GM12865 (cell line): ENCODE data around the gene CCDC150.

Source experiments
- DNase-seq: peaks from one replicate; pipeline ENCODE4 v3.0.0; 2010; ENCODE audit warnings: low read depth
- H3K4me3 ChIP-seq: 2 replicates; pipeline ENCODE4 v1.5.1; 2011; ENCODE audit warnings: mild to moderate bottlenecking, low read depth, low read length, control low read depth
- TF ChIP-seq, protein P1 (sequence below): IDR thresholded peaks from 2 replicates; pipeline ENCODE4 v1.5.1; 2011; ENCODE audit warnings: low read length, control low read depth, low read depth, inconsistent platforms; ENCODE audit not compliant: insufficient read depth; ENCODE audit errors: missing control alignments

Gene CCDC150

DNA sequence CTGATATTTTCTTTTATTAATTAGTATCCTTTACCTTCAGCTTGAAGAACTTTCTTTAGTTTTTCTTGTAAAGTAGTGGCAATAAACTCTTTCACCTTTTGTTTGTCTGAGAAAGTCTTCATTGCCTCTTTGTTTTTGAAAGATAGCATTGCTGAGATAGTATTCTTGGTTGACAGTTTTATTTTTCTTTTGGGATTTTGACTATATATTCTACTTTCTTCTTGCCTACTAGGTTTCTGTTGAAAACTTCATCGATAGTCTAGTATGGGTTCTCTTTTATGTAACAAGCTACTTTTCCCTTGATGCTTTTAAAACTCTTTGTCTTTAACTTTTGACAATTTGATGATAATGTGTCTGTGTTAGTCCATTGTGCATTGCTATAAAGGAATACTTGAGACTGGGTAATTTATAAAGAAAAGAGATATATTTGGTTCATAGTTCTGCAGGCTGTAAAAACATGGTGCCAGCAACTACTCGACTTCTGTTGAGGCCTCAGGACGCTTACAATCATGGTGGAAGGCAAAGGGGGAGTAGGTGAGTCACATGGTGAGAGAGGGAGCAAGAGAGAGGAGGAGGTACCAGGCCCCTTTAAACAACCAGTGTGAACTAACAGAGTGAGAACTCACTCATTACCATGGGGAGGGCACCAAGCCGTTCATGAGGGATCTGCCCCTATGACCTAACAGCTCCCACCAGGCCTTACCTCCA, 12.0 kb downstream of the CCDC150 start:
- no peak overlapping the region for H3K4me3 ChIP-seq
- DNase-seq = no peak
- TF ChIP-seq, protein P1, sequence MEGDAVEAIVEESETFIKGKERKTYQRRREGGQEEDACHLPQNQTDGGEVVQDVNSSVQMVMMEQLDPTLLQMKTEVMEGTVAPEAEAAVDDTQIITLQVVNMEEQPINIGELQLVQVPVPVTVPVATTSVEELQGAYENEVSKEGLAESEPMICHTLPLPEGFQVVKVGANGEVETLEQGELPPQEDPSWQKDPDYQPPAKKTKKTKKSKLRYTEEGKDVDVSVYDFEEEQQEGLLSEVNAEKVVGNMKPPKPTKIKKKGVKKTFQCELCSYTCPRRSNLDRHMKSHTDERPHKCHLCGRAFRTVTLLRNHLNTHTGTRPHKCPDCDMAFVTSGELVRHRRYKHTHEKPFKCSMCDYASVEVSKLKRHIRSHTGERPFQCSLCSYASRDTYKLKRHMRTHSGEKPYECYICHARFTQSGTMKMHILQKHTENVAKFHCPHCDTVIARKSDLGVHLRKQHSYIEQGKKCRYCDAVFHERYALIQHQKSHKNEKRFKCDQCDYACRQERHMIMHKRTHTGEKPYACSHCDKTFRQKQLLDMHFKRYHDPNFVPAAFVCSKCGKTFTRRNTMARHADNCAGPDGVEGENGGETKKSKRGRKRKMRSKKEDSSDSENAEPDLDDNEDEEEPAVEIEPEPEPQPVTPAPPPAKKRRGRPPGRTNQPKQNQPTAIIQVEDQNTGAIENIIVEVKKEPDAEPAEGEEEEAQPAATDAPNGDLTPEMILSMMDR = no peak

DNA sequence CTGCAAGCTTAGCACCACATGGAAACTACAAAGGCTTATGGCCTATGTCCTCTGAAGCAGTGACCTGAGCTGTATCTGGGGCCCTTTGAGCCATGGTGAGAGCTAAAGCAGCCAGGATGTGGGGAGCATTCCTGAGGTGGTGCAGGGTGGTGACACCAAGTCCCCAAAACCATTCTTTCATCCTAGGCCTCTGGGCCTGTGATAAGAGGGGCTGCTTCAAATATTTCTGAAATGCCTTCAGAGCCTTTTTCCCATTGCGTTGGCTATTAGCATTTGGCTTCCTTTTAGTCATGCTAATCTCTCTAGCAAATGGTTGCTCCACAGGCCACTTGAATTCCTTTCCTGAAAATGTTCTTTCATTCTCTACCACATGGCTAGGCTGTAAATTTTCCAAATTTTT, 13.4 kb downstream of the CCDC150 start:
- TF ChIP-seq, protein P1 = no peak
- no peak overlapping the region for H3K4me3 ChIP-seq
- DNase-seq = no peak

DNA sequence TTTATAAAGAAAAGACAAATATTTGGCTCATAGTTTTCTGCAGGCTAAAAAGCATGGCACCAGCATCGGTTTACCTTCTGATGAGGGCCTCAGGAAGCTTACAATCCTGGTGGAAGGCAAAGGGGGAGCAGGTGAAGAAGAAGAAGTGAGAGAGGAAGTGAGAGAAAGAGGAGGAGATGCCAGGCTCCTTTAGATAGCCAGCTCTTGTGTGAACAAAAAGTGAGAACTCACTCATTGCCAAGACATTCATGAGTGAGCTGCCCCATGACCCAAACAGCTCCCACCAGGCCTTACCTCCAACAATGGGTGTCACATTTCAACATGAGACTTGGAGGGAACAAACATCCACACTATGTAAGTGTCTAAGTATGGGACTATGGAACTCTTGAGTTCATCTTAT, 14.3 kb downstream of the CCDC150 start:
- TF ChIP-seq, protein P1 = no peak
- no peak overlapping the region for H3K4me3 ChIP-seq
- no peak for DNase-seq

DNA sequence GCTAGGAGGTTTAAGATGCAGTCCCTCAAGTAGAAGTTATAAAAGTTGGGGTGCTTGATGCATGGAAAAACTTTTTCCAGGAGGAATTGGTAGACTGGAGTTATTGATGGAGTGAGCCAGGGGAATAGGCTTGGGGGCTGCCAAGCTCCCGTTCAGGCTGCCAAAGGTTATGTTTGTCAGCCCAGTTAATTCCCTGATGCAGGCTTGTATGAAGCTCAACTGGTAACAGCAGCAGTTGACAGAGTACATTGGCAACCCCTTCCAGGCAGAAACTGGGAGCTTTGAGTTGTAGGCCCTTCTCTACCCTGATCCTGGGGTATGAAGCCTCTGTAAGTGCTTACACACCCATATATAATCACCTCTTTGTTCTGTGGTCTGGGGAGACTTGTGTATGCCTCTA, 16.2 kb downstream of the CCDC150 start:
- TF ChIP-seq, protein P1 = no peak
- DNase-seq = no peak
- H3K4me3 ChIP-seq = no peak overlapping the region

DNA sequence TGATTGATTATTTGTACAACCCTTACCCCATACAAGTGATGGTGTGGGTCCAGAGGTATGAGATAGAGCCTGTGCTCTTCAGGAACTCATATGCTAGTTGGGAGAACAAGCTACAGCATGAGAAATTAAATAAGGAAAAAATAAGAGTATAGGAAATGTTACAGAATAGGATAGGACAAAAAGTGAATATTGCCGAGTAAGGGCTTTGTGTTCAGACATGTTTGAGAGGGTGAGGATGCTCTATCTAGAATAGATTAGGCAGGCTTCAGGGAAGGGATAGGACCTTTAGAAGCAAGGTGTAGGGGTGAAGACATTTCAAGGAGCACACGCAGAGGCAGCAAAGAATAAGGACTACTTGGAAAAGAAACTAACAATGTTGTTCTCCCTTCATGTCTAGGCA, 17.8 kb downstream of the CCDC150 start:
- no peak overlapping the region for H3K4me3 ChIP-seq
- DNase-seq = no peak
- TF ChIP-seq, protein P1 = no peak

DNA sequence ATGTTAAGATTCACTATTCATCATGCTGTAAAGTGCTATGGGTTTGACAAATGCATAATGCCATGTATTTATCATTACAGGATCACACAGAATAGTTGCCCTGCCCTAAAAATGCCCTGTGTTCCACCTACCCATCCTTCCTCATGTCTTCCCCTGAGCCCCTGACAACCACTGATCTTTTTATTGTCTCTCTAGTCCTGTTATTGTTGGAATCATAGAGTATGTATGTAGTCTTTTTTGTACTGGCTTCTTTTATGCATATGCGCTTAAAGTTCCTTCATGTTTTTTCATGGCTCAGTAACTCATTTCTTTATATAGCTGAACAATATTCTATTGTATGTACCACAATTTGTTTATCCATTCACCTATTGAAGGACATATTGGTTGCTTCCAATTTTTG, 20.3 kb downstream of the CCDC150 start:
- H3K4me3 ChIP-seq = no peak overlapping the region
- TF ChIP-seq, protein P1 = no peak
- no peak for DNase-seq

DNA sequence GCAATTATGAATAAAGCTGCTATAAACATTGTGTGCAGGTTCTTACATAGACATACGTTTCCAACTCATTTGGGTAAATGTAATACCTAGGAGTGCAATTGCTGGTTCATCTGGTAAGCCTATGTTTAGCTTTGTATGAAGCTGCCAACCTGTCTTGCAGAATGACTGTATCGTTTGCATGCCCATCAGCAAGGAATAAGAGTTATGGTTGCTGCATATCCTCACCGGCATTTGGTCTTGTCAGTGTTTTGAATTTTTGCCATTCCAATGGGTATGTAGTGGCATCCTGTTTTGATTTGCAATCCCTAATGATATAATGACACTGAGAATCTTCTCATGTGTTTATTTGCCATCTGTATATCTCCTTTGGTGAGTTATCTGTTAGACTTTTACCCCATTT, 20.7 kb downstream of the CCDC150 start:
- H3K4me3 ChIP-seq = no peak overlapping the region
- DNase-seq = no peak
- TF ChIP-seq, protein P1 = no peak
